HepG2 (cell line): ENCODE measurements around the gene SRP14.

Source experiments
- FOSL2 ChIP-seq: sonication (generic); formaldehyde crosslinking; IDR thresholded peaks from 2 replicates; pipeline ENCODE4 v1.4.0; 2020; ENCODE audit warnings: missing genetic modification reagents
- HCFC1 ChIP-seq: fragments of 150-350 bp; IDR thresholded peaks from 2 replicates; pipeline ENCODE4 v1.6.1; 2014; ENCODE audit warnings: low read depth, low read length
- RAD21 ChIP-seq: fragments of 450-650 bp; formaldehyde crosslinking; IDR thresholded peaks from 2 replicates; pipeline ENCODE4 v1.5.0; 2020; ENCODE audit warnings: mild to moderate bottlenecking
- RFX5 ChIP-seq: IDR thresholded peaks from 2 replicates; pipeline ENCODE4 v1.6.1; 2011; ENCODE audit warnings: low read depth, low read length, improper control_type of control experiment
- ZNF274 ChIP-seq: sonication (generic); formaldehyde crosslinking; IDR thresholded peaks from 2 replicates; pipeline ENCODE4 v1.5.1; 2020; ENCODE audit warnings: mild to moderate bottlenecking, missing genetic modification reagents
- ZNF282 ChIP-seq: fragments of 450-650 bp; IDR thresholded peaks from 2 replicates; pipeline ENCODE4 v1.6.1; 2018; ENCODE audit not compliant: partially characterized antibody
- ZNF343 ChIP-seq: sonication (generic); formaldehyde crosslinking; IDR thresholded peaks from 2 replicates; pipeline ENCODE4 v1.4.0; 2020; ENCODE audit warnings: mild to moderate bottlenecking, missing genetic modification reagents
- ZNF558 ChIP-seq: sonication (generic); formaldehyde crosslinking; IDR thresholded peaks from 2 replicates; pipeline ENCODE4 v1.9.0; 2022; ENCODE audit warnings: mild to moderate bottlenecking, missing genetic modification reagents, borderline replicate concordance
- ZNF790 ChIP-seq: sonication (generic); formaldehyde crosslinking; IDR thresholded peaks from 2 replicates; pipeline ENCODE4 v1.8.0; 2022; ENCODE audit warnings: missing genetic modification reagents, mild to moderate bottlenecking, borderline replicate concordance
- ZNF839 ChIP-seq: sonication (generic); formaldehyde crosslinking; IDR thresholded peaks from 2 replicates; pipeline ENCODE4 v1.4.0; 2020; ENCODE audit warnings: missing genetic modification reagents, mild to moderate bottlenecking, borderline replicate concordance
- TF ChIP-seq, protein P1 (sequence below): sonication (generic); formaldehyde crosslinking; IDR thresholded peaks from 2 replicates; pipeline ENCODE4 v1.5.0; 2020; ENCODE audit warnings: mild to moderate bottlenecking, missing genetic modification reagents, moderate library complexity

DNA sequence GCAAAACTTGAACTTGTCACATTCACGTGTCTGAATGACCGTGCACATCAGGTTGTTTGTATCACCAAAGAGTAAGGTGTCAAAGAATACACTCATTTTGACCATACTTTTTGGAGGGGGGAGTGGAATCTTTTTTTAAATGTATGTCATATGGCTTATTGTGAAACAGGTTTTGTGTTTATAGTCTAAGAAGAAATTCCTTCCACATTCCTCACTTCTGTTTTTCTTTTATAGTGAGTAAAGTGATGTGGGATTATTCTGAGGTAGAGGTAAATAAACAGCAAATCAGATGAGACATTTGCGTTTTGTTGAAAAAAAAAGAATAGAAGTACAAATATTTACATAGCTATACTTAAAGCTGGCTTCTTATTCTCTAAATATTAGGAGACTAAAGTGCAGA, 33.0 kb downstream of the SRP14 start:
- TF ChIP-seq ZNF558 (CRISPR knock-in tag) (no peak), ZNF839 (CRISPR knock-in tag) (no peak), ZNF282 (no peak), RAD21 (CRISPR knock-in tag) (no peak), RFX5 (no peak), ZNF343 (CRISPR knock-in tag) (no peak), HCFC1 (no peak), ZNF790 (CRISPR knock-in tag) (no peak), ZNF274 (CRISPR knock-in tag) (no peak), FOSL2 (CRISPR knock-in tag) (no peak)
- TF ChIP-seq, protein P1, sequence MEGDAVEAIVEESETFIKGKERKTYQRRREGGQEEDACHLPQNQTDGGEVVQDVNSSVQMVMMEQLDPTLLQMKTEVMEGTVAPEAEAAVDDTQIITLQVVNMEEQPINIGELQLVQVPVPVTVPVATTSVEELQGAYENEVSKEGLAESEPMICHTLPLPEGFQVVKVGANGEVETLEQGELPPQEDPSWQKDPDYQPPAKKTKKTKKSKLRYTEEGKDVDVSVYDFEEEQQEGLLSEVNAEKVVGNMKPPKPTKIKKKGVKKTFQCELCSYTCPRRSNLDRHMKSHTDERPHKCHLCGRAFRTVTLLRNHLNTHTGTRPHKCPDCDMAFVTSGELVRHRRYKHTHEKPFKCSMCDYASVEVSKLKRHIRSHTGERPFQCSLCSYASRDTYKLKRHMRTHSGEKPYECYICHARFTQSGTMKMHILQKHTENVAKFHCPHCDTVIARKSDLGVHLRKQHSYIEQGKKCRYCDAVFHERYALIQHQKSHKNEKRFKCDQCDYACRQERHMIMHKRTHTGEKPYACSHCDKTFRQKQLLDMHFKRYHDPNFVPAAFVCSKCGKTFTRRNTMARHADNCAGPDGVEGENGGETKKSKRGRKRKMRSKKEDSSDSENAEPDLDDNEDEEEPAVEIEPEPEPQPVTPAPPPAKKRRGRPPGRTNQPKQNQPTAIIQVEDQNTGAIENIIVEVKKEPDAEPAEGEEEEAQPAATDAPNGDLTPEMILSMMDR, result no peak
